GM06990 (cell line): Measurements from ENCODE around the gene ZNF823.

Experiments
- DNase-seq: peaks from one replicate; pipeline ENCODE4 v3.0.0-alpha.2; 2011; ENCODE audit not compliant: insufficient read length; ENCODE audit errors: extremely low read depth
- H3K27me3 ChIP-seq: replicated peaks from 2 replicates; pipeline ENCODE4 v1.6.0; 2011; ENCODE audit warnings: low read length; ENCODE audit not compliant: control insufficient read depth, insufficient read depth
- H3K36me3 ChIP-seq: 2 replicates; pipeline ENCODE4 v1.5.1; 2011; ENCODE audit warnings: low read length; ENCODE audit not compliant: control insufficient read depth, insufficient read depth
- H3K4me3 ChIP-seq: replicated peaks from 2 replicates; pipeline ENCODE4 v1.5.1; 2011; ENCODE audit warnings: low read depth, mild to moderate bottlenecking, control low read depth, low read length
- TF ChIP-seq, protein P1 (sequence below): IDR thresholded peaks from 2 replicates; pipeline ENCODE4 v1.5.1; 2011; ENCODE audit warnings: low read length, control low read depth, mild to moderate bottlenecking, inconsistent platforms; ENCODE audit not compliant: insufficient read depth, poor library complexity, severe bottlenecking

ZNF823 gene

DNA sequence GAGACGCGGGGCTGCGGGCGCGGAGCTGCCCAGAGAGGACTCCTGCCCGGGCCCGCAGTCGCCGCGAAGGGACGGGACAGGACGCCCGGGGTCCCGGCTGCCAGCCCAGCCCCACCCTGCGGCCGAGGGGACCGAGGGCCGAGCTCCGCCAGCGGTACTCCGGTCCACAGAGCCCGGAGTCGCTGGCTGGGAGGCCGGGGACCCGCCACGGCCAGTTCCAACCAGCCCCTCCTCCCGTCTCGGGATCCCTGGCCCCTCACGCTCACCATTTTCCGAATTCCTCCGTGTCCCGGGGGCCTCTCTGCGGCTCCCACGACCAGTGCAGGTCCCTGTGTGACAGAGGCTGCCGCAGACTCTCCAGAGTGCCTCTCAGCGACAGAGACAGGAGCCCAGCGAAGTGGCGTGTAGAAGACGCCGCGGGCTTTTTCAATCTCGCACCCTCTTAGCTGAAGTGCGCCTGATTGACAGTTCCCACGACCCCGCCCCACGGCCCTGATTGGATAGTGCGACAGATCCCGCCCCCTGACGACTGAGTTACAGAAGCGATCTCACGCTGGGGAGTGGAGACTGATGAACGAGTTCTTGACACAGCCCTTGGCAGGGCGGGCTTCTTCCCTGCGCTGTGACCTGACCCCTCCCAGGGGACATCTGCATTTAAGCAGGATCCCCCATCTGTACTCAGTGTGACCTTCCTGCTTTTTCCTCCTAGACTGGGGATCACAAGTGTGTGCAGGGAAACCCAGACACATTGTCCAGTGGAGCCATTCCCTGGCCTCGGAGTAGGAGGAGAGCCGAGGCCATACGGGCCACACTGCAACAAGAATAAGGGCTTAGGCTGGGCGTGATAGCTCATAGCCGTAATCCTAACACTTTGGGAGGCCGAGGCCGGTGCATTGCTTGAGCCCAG is 44.0 kb downstream of the ZNF823 start:
- H3K27me3 ChIP-seq: no peaks in the 10 kb centered on the region
- TF ChIP-seq, protein P1, sequence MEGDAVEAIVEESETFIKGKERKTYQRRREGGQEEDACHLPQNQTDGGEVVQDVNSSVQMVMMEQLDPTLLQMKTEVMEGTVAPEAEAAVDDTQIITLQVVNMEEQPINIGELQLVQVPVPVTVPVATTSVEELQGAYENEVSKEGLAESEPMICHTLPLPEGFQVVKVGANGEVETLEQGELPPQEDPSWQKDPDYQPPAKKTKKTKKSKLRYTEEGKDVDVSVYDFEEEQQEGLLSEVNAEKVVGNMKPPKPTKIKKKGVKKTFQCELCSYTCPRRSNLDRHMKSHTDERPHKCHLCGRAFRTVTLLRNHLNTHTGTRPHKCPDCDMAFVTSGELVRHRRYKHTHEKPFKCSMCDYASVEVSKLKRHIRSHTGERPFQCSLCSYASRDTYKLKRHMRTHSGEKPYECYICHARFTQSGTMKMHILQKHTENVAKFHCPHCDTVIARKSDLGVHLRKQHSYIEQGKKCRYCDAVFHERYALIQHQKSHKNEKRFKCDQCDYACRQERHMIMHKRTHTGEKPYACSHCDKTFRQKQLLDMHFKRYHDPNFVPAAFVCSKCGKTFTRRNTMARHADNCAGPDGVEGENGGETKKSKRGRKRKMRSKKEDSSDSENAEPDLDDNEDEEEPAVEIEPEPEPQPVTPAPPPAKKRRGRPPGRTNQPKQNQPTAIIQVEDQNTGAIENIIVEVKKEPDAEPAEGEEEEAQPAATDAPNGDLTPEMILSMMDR: no peak
- peak overlapping the region; percentile 79 for H3K4me3 ChIP-seq
- H3K36me3 ChIP-seq: no peaks in the 10 kb centered on the region
- DNase-seq: peak; percentile 94

DNA sequence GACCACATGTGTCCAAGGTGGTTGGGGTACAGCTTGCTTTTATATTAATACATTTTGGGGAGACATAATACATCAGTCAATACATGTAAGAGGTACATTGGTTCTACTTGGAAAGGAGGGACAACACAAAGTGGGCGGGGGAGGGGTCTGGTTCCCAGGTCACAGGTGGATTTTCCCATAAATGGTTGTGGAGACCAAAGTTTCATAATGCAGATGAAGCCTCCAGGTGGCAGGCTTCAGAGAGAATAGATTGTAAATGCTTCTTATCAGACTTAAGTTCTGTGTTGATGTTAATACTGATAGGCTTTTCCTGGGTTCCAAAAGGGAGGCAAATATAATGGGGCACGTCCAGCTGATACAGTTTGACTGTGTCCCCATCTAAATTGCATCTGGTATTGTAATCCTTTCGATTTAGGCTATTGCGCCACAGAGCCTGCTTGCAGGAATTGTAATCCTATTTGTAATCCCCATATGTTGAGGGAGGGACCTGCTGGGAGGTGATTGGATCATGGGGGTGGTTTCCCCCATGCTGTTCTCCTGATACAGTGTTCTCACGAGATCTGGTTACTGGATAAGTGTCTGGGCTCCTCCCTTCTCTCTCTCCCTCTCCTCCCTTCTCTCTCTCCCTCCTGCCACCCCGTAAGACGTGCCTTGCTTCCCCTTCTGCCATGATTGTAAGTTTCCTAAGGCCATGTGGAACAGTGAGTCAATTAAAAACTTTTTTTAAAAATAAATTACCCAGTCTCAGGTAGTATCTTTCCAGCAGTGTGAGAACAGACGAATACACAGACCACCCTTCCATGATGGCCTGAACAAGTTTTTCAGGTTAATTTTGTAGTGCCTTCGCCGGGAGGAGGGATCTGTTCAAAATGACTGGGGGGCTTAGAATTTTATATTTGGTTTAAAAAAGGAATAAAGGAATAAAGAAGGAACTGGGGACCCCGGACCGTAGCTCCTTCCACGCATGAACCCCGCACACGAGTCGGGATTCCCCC is 44.9 kb downstream of the ZNF823 start:
- peak overlapping the region; percentile 79 for H3K4me3 ChIP-seq
- TF ChIP-seq, protein P1: no peak
- no peak for DNase-seq
- H3K36me3 ChIP-seq: no peaks in the 10 kb centered on the region
- no peaks in the 10 kb centered on the region for H3K27me3 ChIP-seq

DNA sequence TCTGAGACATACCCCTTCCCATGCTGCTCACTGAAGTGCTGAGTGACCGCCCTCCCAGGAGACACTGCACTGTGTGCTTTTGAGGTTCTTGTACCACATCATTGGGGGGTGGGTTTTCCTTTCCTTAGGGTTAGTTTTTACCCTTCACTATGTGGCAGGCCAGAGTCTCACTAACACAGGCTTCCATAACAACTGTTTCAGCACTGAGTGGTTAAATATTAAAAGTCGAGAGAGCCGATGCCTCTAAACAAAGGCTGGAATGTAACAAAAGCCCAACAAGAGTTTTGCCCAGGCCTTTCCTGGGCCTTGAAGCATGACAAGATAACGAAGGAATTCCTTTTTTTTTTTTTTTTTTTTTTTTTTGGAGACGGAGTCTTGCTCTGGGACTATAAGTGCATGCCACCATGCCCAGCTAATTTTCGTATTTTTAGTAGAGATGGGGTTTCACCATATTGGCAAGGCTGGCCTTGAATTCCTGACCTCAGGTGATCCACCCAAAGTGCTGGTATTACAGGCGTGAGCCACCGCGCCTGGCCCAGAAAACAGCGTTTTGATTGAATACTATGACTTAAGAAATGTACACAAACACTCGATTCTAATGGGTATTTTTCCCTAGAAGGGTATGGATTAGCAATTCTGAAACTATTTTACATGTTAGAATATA is 46.5 kb downstream of the ZNF823 start:
- Histone ChIP-seq H3K36me3 (no peaks in the 10 kb centered on the region), H3K27me3 (no peaks in the 10 kb centered on the region), H3K4me3 (no peak overlapping the region)
- no peak for DNase-seq
- TF ChIP-seq, protein P1: no peak

DNA sequence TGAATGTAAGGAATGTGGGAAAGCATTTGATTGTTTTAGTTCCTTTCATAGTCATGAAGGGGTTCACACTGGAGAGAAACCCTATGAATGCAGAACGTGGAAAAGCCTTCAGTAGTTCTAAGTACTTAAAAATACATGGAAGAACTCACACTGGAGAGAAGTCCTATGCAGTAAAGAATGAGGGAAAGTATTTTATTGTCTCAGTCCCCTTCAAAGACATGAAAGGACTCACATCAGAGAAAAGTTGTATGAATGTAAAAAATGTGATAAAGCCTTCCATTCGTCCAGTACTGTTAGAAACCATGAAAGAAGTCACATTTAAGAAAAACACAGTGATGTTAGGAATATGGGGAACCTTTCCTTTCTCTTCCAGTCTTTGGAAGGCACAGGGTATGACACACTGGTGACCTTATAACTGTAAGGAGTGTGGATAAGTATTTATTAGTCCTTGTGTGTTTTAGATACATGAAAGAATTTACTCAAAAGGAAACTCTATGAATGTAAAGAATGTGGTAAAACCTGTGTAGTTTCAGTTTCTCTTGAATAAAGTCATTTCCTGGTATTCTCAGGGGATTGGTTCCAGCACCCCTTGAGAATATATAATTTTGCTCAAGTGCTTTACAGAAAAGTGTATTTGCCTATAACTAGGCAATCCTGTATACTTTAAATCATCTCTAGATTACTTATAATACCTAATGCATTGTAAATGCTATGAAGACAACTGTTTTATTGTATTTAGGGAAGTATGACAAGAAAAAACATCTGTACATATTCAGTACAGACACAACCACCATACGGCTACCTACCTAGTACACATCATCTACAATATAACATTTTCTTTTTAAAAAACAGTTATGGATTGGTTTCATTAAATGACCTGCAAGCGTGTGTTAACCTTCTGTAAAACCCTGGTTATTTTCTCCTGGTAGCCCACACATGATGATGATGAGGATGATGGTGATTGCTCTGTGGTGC is 52.8 kb downstream of the ZNF823 start:
- Histone ChIP-seq H3K4me3 (no peak overlapping the region), H3K36me3 (no peaks in the 10 kb centered on the region), H3K27me3 (no peaks in the 10 kb centered on the region)
- TF ChIP-seq, protein P1: no peak
- DNase-seq: peak; percentile 70
